H9 (cell line): ENCODE results near the gene KRT3. TPM values are rescaled to one million over a fixed set of nuclear protein-coding genes. Genes with fewer than 3 reads are reported as not detected.

Experiments
- DNase-seq: peaks from one replicate; pipeline ENCODE4 v3.0.0-alpha.2; 2017
- H2AFZ ChIP-seq: one replicate; pipeline ENCODE4 v1.6.1; 2013; ENCODE audit warnings: mild to moderate bottlenecking, low read length, control low read depth, moderate library complexity
- H2AK5ac ChIP-seq: 2 replicates; pipeline ENCODE4 v1.6.1; 2013; ENCODE audit warnings: low read length, control low read depth, mixed read lengths; ENCODE audit not compliant: insufficient read length
- H2BK120ac ChIP-seq: one replicate; pipeline ENCODE4 v1.6.1; 2013; ENCODE audit warnings: low read depth, mild to moderate bottlenecking, low read length, control low read depth, inconsistent platforms; ENCODE audit not compliant: poor library complexity, severe bottlenecking
- H2BK12ac ChIP-seq: 2 replicates; pipeline ENCODE4 v1.6.1; 2013; ENCODE audit warnings: low read length, control low read depth, mixed read lengths, low read depth; ENCODE audit not compliant: insufficient read length
- H2BK15ac ChIP-seq: 2 replicates; pipeline ENCODE4 v1.6.1; 2013; ENCODE audit warnings: low read depth, low read length, control low read depth
- H2BK20ac ChIP-seq: one replicate; pipeline ENCODE4 v1.6.1; 2013; ENCODE audit warnings: low read depth, mild to moderate bottlenecking, low read length, control low read depth, inconsistent platforms; ENCODE audit not compliant: poor library complexity, severe bottlenecking
- H2BK5ac ChIP-seq: 2 replicates; pipeline ENCODE4 v1.6.1; 2013; ENCODE audit warnings: low read length, control low read depth, mixed read lengths; ENCODE audit not compliant: insufficient read length
- H3K14ac ChIP-seq: 2 replicates; pipeline ENCODE4 v1.6.1; 2013; ENCODE audit warnings: low read length, control low read depth; ENCODE audit not compliant: insufficient read depth
- H3K18ac ChIP-seq: 2 replicates; pipeline ENCODE4 v1.6.1; 2013; ENCODE audit warnings: low read depth, mild to moderate bottlenecking, mixed read lengths, low read length, control low read depth; ENCODE audit not compliant: insufficient read length
- H3K23ac ChIP-seq: 2 replicates; pipeline ENCODE4 v1.6.1; 2013; ENCODE audit warnings: low read length, control low read depth, mixed read lengths, low read depth; ENCODE audit not compliant: insufficient read length
- H3K23me2 ChIP-seq: 2 replicates; pipeline ENCODE4 v1.6.1; 2013; ENCODE audit warnings: low read depth, mild to moderate bottlenecking, mixed read lengths, low read length, control low read depth; ENCODE audit not compliant: insufficient read length, poor library complexity, severe bottlenecking
- H3K27ac ChIP-seq: 2 replicates; pipeline ENCODE4 v1.5.1; 2013; ENCODE audit warnings: low read length, control low read depth, mixed read lengths, low read depth; ENCODE audit not compliant: insufficient read length
- H3K27me3 ChIP-seq: 2 replicates; pipeline ENCODE4 v1.6.1; 2013; ENCODE audit warnings: low read length, control low read depth, inconsistent platforms; ENCODE audit not compliant: insufficient read depth
- H3K4ac ChIP-seq: 2 replicates; pipeline ENCODE4 v1.6.1; 2013; ENCODE audit warnings: low read depth, mild to moderate bottlenecking, control low read depth, inconsistent platforms, low read length, moderate library complexity
- H3K4me1 ChIP-seq: 2 replicates; pipeline ENCODE4 v1.6.1; 2013; ENCODE audit warnings: low read length, control low read depth, inconsistent platforms; ENCODE audit not compliant: insufficient read depth
- H3K4me2 ChIP-seq: 2 replicates; pipeline ENCODE4 v1.6.1; 2013; ENCODE audit warnings: low read length, control low read depth, mixed read lengths; ENCODE audit not compliant: insufficient read length, insufficient read depth
- H3K56ac ChIP-seq: 2 replicates; pipeline ENCODE4 v1.6.1; 2013; ENCODE audit warnings: low read depth, mild to moderate bottlenecking, mixed read lengths, low read length, control low read depth; ENCODE audit not compliant: insufficient read length
- H3K79me1 ChIP-seq: 2 replicates; pipeline ENCODE4 v1.6.1; 2013; ENCODE audit warnings: low read depth, mild to moderate bottlenecking, moderate library complexity, low read length, control low read depth, inconsistent platforms; ENCODE audit not compliant: insufficient read depth, poor library complexity, severe bottlenecking
- H3K79me2 ChIP-seq: 2 replicates; pipeline ENCODE4 v1.6.1; 2013; ENCODE audit warnings: low read length, control low read depth, inconsistent platforms; ENCODE audit not compliant: insufficient read depth
- H3K9ac ChIP-seq: 2 replicates; pipeline ENCODE4 v1.6.1; 2013; ENCODE audit warnings: low read length, control low read depth, mixed read lengths; ENCODE audit not compliant: insufficient read length; ENCODE audit errors: extremely low read depth
- H3K9me3 ChIP-seq: one replicate; pipeline ENCODE4 v1.6.1; 2013; ENCODE audit warnings: low read depth, low read length, inconsistent platforms; ENCODE audit not compliant: control insufficient read depth
- H3T11ph ChIP-seq: one replicate; pipeline ENCODE4 v1.6.1; 2013; ENCODE audit warnings: mild to moderate bottlenecking, low read length, control low read depth, inconsistent platforms
- H4K20me1 ChIP-seq: one replicate; pipeline ENCODE4 v1.6.1; 2013; ENCODE audit not compliant: control insufficient read depth, insufficient read length, insufficient read depth
- H4K5ac ChIP-seq: 2 replicates; pipeline ENCODE4 v1.6.1; 2013; ENCODE audit warnings: low read depth, mild to moderate bottlenecking, mixed read lengths, low read length, control low read depth; ENCODE audit not compliant: insufficient read length
- H4K8ac ChIP-seq: replicated peaks from 2 replicates; pipeline ENCODE4 v1.6.1; 2013; ENCODE audit warnings: low read length, control low read depth, mixed read lengths, low read depth; ENCODE audit not compliant: insufficient read length
- H4K91ac ChIP-seq: 2 replicates; pipeline ENCODE4 v1.6.1; 2013; ENCODE audit warnings: low read depth, mild to moderate bottlenecking, moderate library complexity, mixed read lengths, low read length, control low read depth; ENCODE audit not compliant: insufficient read length
- H3K27ac Mint-ChIP-seq, 3 experiments: 2 replicates in 2 of 3; 3 replicates in 1 of 3; pipeline ENCODE4 v1.8.0; 2020 to 2021; ENCODE audit warnings: mixed read lengths in 3 of 3, mild to moderate bottlenecking in 1 of 3, moderate library complexity in 1 of 3
- H3K27me3 Mint-ChIP-seq: 2 replicates; pipeline ENCODE4 v1.8.0; 2021; ENCODE audit warnings: low read depth, mild to moderate bottlenecking, moderate library complexity, mixed read lengths
- H3K36me3 Mint-ChIP-seq, 3 experiments: 2 replicates in 2 of 3; 3 replicates in 1 of 3; pipeline ENCODE4 v1.8.0; 2020 to 2021; ENCODE audit warnings: low read depth in 3 of 3, mixed read lengths in 3 of 3; ENCODE audit not compliant: insufficient read depth in 1 of 3
- H3K4me1 Mint-ChIP-seq, 2 experiments: 2 replicates each; pipeline ENCODE4 v1.8.0; 2020; ENCODE audit warnings: mixed read lengths in 2 of 2
- H3K4me3 Mint-ChIP-seq, 2 experiments: 2 replicates in 1 of 2; 3 replicates in 1 of 2; pipeline ENCODE4 v1.8.0; 2020 to 2021; ENCODE audit warnings: mild to moderate bottlenecking in 2 of 2, mixed read lengths in 2 of 2, moderate library complexity in 1 of 2
- H3K9me3 Mint-ChIP-seq, 2 experiments: 2 replicates in 1 of 2; 3 replicates in 1 of 2; pipeline ENCODE4 v1.8.0; 2020; ENCODE audit warnings: mild to moderate bottlenecking in 2 of 2, mixed read lengths in 2 of 2, moderate library complexity in 1 of 2
- WGBS: extraction: QIAGEN DNeasy Blood & Tissue Kit; methylation state at CpG from one replicate; pipeline ENCODE4 v1.1.7; 2013; ENCODE audit warnings: missing lambda C conversion rate, low lambda C conversion rate, mixed read lengths; ENCODE audit not compliant: insufficient read length; ENCODE audit errors: extremely low coverage; 5-methylcytosine and 5-hydroxymethylcytosine counted together
- total RNA-seq: library from RNA; stranded (reverse); gene quantifications from 2 replicates; pipeline ENCODE4 v1.2.1, GENCODE V29; 2021
- TF ChIP-seq, protein P1 (sequence below): fragments of 200-600 bp; sonication (generic); conservative IDR thresholded peaks from 3 replicates; pipeline ENCODE4 v1.8.0; 2021; ENCODE audit warnings: antibody characterized with exemption, mild to moderate bottlenecking

The KRT3 gene
- total RNA-seq, 1 experiment from 2014 or later: not detected

DNA sequence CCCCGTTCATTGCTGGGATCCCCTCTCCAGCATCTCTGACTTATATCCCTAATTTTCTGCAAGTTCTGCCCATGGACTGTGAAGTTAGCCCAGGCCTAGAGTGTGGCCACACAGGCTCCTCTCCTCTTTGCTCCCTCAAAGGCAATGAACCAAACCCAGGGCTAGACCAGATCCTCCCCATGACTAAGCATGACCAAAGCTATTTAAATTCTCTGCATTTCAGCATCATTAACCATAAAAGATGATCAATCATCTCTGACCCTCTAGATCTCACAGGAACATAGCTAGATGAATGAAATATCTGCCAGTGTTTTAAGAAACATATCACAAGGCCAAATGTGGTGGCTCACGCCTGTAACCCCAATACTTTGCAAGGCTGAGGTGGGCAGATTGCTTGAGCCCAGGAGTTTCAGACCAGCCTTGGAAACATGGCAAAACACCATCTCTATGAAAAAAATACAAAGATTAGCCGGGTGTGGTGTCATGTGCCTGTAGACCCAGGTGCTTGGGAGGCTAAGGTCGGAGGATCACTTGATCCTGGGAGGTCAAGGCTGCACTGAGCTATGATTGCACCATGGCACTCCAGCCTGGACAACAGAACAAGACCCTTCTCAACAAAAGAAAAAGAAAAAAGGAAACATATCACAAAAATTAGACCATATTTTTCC lies 2.2 kb upstream of the KRT3 start:
- H2BK5ac ChIP-seq: no peak overlapping the region
- no peak overlapping the region for H2BK15ac ChIP-seq
- H2BK120ac ChIP-seq: no peak overlapping the region
- no peak overlapping the region for H3K56ac ChIP-seq
- no peak overlapping the region for H3K27ac ChIP-seq
- no peaks in the 10 kb centered on the region for H3K27me3 ChIP-seq
- H4K5ac ChIP-seq: no peak overlapping the region
- DNase-seq: no peak
- no peaks in the 10 kb centered on the region for H3K79me1 ChIP-seq
- no peak overlapping the region for H3K4me2 ChIP-seq
- H3K4me1 Mint-ChIP-seq: peaks cover 19 to 27% of the 10 kb centered on the region in 2 experiments
- H2BK12ac ChIP-seq: no peak overlapping the region
- no peak overlapping the region for H2BK20ac ChIP-seq
- H3K9me3 ChIP-seq: no peaks in the 10 kb centered on the region
- H4K91ac ChIP-seq: no peak overlapping the region
- no peaks in the 10 kb centered on the region for H3K23me2 ChIP-seq
- H3K79me2 ChIP-seq: no peaks in the 10 kb centered on the region
- H3K27me3 Mint-ChIP-seq: peaks cover 2% of the 10 kb centered on the region
- H3K14ac ChIP-seq: no peak overlapping the region
- no peaks in the 10 kb centered on the region for H3K9me3 Mint-ChIP-seq
- peaks cover 8% of the 10 kb centered on the region; the same call in 1 of the 2 replicates for H3K4me1 ChIP-seq
- H3K9ac ChIP-seq: no peak overlapping the region
- H3K23ac ChIP-seq: no peak overlapping the region
- H3T11ph ChIP-seq: no peak overlapping the region
- H3K18ac ChIP-seq: no peak overlapping the region
- H4K8ac ChIP-seq: no peak overlapping the region
- no peak overlapping the region for H3K4ac ChIP-seq
- no peak overlapping the region for H3K27ac Mint-ChIP-seq
- no peaks in the 10 kb centered on the region for H3K36me3 Mint-ChIP-seq
- TF ChIP-seq, protein P1, sequence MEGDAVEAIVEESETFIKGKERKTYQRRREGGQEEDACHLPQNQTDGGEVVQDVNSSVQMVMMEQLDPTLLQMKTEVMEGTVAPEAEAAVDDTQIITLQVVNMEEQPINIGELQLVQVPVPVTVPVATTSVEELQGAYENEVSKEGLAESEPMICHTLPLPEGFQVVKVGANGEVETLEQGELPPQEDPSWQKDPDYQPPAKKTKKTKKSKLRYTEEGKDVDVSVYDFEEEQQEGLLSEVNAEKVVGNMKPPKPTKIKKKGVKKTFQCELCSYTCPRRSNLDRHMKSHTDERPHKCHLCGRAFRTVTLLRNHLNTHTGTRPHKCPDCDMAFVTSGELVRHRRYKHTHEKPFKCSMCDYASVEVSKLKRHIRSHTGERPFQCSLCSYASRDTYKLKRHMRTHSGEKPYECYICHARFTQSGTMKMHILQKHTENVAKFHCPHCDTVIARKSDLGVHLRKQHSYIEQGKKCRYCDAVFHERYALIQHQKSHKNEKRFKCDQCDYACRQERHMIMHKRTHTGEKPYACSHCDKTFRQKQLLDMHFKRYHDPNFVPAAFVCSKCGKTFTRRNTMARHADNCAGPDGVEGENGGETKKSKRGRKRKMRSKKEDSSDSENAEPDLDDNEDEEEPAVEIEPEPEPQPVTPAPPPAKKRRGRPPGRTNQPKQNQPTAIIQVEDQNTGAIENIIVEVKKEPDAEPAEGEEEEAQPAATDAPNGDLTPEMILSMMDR: no peak
- no CpG with 5 or more reads among the region's 4 CpGs for WGBS
- H4K20me1 ChIP-seq: peaks cover 3% of the 10 kb centered on the region
- H2AFZ ChIP-seq: no peak overlapping the region
- H3K4me3 Mint-ChIP-seq: no peak overlapping the region
- no peak overlapping the region for H2AK5ac ChIP-seq
